GM18867 (cell line): ENCODE measurements around the gene LRRC41.
A peak's percentile ranks its signal among the peaks of the same experiment; 100 is the strongest.

ENCODE experiments used
- ATAC-seq: cut with Tn5 transposase; IDR thresholded peaks from one replicate; pipeline ENCODE4 v1.9.1; 2021; ENCODE audit warnings: mild to moderate bottlenecking, moderate library complexity; ENCODE audit not compliant: unreplicated experiment

LRRC41 gene

GRCh38 chr1:46288485-46289133, 14.8 kb downstream of the LRRC41 start:
- ATAC-seq = no peak

DNA sequence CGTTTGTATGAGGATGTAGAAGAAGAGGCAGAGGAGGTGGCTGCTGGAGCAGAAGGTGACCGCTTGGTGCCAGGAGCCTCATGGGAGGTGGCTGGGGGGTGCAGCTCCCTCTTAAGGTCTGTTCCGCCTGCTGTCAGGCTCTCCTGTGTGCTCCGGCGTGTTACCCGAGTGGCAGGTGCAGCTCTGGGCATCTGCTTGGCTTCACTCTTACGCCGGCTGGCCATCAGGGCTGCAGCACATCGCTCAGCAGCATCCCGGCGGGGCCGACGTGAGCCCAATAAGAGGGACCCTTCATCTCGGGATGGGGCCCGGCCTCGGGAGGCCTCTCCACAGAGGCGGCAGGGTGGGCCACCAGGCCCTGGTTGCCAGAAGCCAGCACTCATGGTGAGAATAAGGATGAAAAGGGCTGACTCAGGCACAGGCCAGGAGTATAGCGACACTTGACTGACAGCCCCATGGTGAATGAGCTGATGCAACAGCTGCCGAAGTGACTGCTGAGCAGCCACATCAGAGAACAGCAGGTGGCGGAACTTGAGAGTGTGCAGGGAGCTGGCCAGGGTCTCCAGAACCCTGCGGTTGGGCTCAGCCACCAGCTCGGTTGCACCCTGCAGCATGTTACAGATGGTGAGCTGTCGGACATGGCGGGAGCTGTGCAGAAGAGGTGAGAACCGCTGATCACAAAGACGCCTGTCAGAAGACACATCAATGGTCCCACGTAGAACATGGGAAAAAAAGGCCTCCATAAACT, 17.5 kb downstream of the LRRC41 start:
- ATAC-seq = no peak

- ATAC-seq = no peak
These were observed 18.5 kb downstream of the LRRC41 start for GRCh38 chr1:46284597-46285564.

DNA sequence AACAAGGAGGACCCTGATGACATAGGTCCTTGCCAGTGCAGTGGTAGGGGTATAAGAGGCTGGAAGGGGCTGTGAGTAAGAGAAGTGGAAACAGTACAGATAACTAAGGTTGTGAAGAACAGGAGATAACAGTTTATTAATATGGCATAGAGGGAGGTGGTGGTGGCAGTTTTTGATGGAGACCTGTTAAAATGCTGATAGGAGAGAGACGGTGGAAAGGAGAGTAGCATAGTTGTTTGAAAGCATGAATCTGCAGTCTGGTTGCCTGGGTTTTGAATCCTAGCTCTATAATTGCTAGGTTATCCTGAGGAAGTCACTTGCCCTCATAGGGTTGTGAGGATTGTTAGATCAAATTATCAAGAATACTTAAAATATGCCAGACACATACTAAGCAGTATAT, 19.4 kb downstream of the LRRC41 start:
- ATAC-seq = no peak

DNA sequence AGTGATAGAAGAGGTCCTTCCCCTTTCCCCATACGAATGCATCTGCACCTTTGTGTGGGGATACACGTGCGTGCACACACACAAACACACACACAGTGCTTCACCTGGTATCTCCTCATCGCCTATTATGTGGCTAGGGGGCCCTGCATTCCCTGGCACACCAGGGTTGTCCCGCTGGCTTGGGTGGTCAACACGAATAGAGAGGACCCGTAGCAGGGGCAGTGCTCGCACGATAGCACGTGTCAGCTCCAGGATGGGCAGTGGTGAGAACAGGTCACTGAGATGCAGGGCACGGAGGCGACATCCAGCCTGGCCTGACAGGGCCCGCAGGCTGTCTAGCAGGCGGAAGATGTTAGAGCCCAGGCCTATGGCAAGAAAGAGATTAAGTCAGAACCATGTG, 22.4 kb downstream of the LRRC41 start:
- no peak for ATAC-seq

GRCh38 chr1:46280092-46280491, 23.3 kb downstream of the LRRC41 start:
- no peak for ATAC-seq

DNA sequence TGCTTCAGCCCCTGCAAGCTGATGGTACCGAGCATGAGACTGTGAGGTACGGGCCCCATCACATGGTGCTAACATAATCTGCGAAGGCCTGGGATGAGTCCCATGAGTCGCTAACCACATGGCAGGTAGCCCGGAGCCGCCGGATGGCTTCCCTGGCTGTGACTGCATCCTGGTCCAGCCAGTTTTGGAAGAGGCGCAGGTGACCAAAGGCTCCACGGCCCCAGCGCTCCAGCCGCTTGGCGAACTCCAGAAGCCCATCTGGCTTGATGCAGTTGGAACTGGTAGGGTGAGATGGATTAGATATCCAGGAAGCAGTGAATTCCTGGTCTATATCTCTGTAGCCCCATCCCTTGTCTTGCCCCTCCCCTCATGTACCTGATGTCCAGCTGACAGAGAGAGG, 24.6 kb downstream of the LRRC41 start:
- ATAC-seq = no peak

DNA sequence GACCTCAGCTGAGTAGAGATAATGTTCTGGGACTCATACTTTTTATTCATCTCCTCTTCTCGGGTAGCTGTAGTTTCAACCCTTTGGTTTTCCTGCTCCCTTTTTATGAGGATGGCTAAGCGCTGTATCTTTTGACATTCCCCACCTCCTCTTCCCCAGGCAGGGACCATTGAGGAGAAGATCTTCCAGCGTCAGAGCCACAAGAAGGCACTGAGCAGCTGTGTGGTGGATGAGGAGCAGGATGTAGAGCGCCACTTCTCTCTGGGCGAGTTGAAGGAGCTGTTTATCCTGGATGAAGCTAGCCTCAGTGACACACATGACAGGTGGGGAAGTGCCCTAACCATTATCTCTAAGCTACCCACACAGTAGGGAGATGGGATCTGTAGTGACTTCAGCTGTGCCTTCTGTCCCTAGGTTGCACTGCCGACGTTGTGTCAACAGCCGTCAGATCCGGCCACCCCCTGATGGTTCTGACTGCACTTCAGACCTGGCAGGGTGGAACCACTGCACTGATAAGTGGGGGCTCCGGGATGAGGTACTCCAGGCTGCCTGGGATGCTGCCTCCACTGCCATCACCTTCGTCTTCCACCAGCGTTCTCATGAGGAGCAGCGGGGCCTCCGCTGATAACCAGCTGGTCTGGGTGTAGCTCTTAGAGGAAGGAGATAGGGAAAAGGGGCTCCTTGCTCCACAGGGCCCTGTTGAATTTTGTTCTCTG, 25.6 kb downstream of the LRRC41 start:
- ATAC-seq = no peak

DNA sequence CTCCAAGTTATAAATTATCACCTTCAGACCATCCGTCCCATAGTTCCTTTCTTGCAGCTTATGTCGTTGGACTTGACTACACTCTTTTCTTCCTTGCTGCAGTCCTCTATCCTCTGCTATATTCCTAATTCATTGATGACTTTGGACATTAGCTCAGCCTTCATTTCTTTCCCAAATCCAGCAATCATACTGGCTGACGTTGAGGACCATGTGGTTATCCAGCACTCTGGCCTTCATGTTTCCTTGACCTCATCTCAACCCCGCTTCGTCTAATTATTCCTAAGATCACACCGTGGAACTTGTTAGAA, 28.4 kb downstream of the LRRC41 start:
- no peak for ATAC-seq

GRCh38 chr1:46274225-46275029, 29.0 kb downstream of the LRRC41 start:
- ATAC-seq = no peak

- ATAC-seq = no peak
These were observed 34.8 kb downstream of the LRRC41 start for GRCh38 chr1:46268578-46268977.

DNA sequence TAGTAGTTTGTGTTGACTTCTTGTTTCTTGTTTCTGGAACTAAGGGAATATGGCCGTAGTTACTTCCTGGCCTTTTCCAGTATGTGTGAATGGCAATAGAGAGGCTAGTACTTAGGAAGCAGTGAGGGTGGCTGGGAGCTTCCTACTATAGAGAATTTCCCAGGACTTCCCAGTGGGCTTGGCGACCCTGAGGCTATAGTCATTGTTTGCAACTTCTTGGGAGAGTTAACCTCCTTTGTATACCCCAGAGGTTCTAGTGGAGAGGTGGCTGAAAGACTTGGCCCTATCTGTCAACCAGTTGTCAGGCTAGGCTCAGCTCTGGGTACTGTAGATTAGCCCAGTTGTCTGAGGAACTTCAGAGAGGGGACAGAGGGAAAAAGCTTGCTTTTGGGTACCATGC, 40.3 kb downstream of the LRRC41 start:
- no peak for ATAC-seq

GRCh38 chr1:46262508-46262907, 40.9 kb downstream of the LRRC41 start:
- no peak for ATAC-seq

GRCh38 chr1:46256523-46256922, 46.9 kb downstream of the LRRC41 start:
- ATAC-seq = no peak

- no peak for ATAC-seq
These were observed 48.7 kb downstream of the LRRC41 start for GRCh38 chr1:46254668-46255067.

DNA sequence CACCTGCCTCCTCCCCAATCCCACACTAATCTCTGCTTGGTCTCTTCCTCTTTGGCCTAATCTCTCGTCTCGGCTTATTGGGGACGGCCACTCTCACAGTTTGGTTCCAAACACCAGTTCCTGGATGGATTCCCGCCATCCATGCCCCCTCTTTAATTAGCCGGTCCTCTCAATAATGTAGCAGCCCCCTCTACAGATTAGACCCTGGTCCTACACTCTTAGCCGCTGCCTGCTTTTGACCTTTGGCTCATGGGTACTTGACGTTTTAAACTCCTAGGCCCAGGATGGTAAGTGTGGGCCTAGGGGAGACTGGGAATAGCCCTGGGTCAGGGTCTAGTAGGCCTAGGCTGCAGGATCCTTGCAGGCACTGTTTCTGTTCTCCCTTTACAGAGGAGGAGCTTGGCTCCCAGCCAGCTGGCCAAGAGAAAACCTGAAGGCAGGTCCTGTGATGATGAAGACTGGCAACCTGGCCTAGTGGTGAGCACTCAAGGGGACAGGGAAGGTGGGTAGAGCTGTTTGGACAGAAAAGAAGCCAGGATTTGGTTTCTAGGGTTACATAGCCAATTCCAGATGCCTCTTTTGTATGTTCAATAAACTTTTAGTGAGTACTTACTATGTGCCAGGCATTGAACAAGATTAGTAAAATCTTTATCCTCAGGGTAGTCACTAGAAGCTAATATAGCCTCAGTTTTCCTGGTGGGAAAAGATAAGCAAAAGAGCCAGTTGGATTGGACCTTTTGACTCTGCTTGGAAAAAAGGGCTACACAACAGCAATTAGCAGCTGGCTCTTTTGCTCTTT, 55.1 kb downstream of the LRRC41 start:
- no peak for ATAC-seq

DNA sequence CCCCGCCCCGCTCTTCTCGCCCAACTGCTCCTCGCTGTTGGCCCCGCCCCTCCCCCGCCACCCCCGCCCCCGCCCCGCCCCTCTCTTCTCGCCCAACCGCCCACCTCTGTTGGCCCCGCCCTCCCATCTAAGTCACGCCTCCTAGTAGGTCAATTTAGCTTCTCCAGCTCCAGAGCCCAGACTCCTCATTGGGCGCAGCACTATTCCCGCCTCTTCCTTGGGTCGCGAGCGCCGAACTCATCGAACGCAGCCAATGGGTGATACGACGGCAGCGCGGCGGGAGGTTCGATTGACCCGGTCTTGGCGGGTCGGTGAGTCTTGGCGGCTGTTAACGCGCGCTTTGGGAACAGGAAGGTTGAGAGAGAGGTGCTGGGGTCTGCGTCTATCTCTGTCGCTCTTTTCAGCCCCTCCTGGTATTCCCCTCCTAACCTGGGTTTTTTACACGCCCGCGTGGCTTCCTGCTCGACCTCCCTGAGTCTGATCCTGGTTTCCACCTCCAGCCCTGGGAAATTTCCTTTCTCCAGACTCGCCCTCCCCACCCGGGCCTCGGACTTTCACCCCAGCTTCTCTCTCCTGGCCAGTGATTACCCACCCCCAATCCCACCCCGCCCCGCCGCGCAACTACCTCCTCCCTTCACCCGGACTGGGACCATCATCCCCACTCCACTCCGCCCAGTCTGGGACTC, 55.8 kb downstream of the LRRC41 start, which contains the start of gene RAD54L:
Gene RAD54L, plus strand, starts transcription at position 328 of the 686 bp plus-strand sequence. CDS start 643 bp downstream, outside the sequence.
- ATAC-seq = peak; percentile 91

- ATAC-seq = peak; percentile 58
These were observed 56.6 kb downstream of the LRRC41 start for GRCh38 chr1:46246548-46247435.
